NCI-H1436 treated with DMSO at 0.1 percent for 48 hours (cell line): ENCODE results near the gene PDK2.
"Not testable (repeated sequence)": the region's sequence is repeated elsewhere in the genome, so short reads cannot be mapped to it uniquely, and the experiment has no call there.

Experiments
- DNase-seq: peaks from one replicate; lab custom pipeline; 2025; lab: John Stamatoyannopoulos, UW

PDK2 gene

DNA sequence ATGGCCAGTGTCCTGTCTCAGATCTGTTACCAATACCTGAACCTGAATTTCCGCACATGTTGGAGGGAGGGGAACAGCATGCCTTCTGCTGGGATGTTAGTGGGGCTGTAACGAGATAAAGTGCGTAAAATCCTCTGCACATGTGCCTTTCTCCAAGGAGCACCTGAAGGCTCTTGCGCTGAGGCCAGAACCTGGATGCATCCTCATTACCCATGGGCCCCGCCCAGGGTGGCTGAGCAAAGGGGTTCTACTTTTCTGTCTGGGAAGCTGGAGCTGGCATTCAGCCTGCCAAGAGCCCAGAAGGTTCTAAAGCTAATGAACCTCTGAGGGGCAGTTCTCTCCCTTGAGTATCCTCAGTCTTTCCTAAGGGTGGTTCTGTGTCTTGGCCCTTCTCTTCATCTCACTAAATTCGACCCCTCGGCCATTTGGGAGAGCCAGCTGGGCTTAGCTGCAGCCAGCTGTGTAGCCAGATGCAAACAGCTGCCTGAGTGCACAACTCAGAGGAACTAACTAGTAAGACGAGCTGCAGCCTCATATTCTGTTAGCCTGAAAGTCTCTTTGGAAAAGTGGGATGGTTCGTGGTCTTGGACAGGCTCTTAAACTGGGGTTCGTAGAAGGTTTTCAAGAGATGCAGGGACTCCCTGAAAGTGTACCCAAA lies 36.7 kb upstream of the PDK2 start:
- DNase-seq = no peak

DNA sequence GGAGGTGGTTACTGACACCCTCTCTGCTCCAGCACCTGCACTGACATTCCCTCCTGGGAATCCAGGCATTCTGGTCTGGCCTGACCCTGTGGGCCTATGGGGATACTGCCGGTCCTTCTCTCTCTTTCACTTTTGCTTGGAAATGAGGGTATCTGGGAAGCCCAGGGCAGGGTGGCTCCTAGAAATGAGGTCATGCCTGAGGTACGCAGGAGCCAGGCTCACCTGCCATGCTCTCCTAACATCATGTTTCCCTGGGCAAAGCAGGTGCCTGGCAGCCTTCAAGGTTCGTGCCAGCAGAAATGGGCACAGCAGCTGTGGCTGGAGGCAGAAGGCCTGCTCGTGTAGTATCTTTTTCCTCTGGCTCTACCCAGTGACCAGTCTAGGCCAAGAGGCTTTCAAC lies 35.9 kb upstream of the PDK2 start:
- no peak for DNase-seq

DNA sequence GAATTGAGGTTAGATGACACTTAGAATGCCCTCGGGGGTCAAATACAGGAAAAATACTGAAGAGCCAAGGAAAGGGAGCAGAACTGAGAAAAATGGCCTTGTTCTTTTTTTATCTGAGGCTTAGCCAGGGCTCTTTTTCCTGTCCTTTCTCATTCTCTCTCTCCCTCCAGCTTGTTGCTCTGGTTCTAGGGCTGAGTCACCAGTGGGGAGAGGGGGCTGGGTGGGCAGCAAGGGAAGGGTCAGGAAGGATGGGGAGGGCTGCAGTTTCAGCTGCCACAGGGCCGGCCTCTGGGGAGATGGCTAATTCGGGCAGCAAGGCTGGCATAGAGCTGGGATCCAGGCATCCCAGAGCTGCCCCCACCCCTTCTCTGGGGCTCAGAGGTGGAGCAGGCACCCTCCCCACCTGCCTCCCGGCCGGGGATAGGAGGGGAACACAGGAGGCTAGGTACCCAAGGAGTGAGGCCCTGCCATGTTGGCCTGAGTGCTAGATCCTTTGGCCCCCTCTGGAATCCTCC lies 35.3 kb upstream of the PDK2 start:
- DNase-seq = no peak

DNA sequence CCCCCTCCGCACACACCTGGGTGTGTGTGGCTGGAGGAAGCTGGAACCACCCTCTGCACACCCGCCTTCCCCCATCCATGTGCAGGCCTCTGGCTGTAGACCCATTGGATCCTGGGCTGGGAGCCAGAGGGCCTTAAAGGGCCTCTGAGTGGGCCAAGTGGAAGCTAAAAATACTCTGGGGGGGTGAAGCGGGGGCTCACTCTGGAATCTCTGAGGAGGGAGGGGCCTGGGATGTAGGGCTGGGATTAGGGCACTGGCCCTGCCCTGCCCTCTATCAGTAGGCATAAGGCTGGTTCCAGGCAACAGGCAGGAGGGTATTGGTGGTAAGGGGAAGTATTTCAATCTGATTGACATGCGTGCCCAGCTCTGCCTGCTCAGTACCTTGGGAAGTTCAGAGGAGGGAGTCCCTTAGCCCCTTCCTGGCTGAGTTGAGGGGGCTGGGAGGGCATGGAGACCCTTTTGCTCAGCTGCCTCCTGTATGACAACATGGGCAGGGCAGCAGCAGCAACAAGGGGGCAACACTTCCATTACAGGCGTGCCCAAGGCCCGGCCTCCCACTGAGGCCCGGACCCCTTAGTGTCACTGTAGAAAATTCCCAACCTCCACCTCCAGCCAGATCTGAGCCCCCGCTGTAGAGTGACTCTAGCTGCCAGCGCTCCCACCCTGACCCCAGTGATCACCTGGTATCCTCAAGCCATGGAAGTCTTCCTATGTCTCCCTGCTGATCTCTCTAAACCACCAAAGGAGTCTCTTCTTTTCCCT lies 34.0 kb upstream of the PDK2 start:
- no peak for DNase-seq

DNA sequence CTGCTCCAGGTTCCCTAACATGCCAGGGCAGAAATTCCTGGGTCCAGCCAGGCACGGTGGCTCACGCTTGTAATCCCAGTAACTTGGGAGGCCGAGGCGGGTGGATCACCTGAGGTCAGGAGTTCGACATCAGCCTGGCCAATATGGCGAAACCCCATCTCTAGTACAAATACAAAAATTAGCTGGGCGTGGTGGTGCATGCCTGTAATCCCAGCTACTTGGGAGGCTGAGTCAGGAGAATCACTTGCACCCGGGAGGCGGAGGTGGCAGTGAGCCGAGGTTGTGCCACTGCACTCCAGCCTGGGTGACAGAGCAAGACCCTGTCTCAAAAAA lies 33.5 kb upstream of the PDK2 start:
- not testable (repeated sequence) for DNase-seq

DNA sequence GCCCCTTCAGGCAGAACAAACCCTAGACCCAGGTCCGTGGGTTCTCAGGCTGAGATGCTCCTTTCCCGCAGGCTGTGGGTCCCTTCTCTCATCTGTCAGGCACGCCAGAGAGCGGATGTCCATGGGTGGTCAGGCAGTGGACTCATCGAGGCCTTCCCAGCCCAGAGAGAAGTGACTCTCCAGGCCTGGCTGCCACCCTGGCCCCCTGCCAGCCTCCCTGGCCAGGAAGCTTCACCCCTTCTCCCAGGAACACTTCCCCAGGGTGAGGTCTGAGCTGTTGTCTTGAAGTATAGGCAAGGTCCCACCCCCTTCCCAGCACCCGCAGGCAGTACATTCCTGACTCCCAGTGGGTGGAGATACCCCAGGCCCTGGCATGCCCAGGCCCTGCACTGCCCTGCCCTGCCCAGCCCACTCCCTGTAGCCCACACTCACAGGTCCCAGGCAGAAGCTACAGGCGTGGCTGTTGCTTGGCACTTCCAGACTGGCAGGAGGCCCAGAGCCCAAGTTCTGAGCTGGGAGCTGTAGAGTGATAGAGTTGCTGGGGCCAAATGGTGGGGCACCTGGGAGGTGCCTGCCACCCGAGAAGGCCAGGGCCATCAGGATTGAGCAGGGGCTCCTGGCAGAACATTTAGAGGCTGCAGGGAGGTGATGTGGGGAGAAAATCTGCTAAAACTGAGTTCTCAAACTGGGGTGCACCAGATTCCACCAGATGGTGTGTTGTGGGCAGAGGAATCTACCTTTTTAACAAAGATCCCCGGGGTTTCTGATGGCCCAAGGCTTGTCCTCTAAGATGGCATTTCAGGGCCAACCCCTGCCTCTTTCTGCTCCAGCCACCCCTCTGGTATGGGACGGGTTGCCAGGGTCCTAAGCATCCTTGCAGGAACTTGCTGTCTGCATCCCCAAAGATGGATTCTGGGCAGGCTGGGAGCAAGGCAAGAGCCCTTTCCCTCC lies 32.6 kb upstream of the PDK2 start:
- no peak for DNase-seq

DNA sequence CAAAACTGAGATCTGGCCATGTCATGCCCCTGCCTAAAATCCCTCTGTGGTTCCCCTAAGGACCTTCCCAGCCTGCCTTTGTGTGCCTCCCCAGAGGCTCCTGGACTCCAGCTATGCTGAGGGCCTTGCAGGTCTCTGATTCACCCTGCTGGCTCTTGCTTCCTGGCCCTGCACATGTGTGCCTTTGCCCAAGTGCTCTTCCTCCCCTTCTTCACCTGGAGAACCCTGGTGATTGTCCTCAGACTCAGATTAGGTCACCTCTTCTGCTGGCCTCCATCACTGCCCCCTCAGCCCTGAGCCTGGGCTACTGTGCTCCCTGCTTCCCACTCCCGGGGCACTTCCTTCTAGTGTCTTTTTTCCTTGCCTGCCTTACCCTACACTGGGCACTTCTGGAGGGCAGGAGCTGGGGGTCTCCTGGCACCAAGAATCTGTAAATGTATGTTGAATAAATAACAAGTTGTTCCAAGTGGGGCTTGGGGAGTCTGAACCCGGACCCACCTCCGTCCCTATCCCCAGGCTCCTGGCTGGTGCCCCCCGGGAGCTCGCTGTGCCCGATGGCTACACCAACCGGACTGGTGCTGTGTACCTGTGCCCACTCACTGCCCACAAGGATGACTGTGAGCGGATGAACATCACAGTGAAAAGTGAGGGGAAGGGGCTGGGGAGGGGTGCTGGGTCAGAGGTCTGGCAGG lies 31.4 kb upstream of the PDK2 start:
- DNase-seq = no peak

DNA sequence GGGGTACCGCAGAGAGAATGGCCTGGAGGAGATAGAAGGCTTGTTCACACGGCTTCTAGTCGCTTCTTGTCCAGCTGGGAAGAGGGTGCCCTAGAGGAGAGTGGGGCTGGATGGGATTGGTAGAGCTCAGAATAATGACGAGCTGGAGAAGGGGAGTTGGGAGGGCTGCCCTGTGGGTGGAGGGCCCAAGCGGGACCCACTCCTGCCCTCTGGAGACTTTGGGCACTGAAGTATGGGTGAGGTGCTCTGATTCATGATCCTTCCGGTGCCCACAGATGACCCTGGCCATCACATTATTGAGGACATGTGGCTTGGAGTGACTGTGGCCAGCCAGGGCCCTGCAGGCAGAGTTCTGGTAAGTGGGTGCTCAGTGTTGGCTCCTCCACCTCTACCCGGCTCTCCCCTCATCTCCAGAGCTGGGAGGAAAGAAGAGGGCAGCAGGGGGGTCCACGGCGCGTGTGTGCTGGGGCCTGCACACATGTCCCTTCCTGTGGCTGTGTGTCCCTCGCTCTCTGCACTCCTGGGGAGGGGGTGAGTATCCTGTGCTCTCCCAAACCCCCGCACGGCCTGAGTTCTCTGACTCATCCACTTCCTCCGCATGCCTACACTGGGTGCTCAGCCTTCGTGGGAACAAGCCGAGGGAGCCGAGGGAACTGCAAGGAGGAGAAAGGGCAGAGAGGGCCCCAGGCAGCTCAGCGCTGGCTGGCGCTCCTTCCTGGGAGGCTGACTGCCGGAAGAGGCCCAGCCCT lies 30.7 kb upstream of the PDK2 start:
- DNase-seq = no peak

DNA sequence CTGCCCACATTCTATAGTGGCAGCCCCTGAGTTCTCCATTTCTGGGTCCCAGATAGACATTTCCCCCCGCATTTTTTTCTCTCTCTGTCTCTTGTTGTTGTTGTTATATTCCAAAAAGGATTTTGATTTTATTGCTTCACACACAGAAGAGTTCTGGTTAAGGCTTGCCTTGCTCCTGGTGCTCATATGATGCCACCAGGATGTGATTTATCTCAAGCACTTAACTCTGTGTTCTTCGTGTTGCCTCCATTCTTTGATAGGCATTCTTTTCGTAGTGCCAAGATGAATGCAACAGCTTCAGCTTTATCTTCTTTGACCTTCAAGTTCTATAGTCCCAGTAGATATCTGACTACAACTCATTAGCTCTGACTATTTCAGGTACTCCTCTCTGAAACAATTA lies 30.1 kb upstream of the PDK2 start:
- no peak for DNase-seq

DNA sequence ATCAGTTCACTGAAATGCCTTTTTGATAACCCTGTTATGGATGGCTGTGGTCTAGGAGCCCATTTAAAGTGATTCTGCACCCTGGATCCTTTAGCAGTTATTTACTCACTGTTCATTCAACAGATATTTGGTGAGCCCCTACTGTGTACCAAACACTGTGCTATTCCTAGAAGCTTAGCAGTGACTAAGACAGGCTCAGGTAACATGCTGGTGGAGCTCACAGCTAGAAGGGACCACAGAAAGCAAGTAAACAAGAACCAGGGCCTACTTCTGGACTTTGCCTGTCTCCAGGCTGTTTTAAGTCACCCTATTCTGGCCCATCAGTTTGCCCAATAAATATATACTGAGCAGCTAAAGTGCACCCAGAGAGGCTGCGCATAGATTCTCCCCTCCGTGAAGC lies 28.2 kb upstream of the PDK2 start:
- DNase-seq = no peak

DNA sequence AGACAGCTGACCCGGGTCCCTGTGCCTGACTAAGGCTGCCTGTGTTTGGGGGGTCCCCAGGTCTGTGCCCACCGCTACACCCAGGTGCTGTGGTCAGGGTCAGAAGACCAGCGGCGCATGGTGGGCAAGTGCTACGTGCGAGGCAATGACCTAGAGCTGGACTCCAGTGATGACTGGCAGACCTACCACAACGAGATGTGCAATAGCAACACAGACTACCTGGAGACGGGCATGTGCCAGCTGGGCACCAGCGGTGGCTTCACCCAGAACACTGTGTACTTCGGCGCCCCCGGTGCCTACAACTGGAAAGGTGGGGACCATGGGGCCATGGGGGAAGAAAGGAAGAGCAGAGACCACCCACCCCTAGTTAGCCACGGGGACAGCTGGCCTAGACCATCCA lies 27.2 kb upstream of the PDK2 start:
- DNase-seq = no peak

DNA sequence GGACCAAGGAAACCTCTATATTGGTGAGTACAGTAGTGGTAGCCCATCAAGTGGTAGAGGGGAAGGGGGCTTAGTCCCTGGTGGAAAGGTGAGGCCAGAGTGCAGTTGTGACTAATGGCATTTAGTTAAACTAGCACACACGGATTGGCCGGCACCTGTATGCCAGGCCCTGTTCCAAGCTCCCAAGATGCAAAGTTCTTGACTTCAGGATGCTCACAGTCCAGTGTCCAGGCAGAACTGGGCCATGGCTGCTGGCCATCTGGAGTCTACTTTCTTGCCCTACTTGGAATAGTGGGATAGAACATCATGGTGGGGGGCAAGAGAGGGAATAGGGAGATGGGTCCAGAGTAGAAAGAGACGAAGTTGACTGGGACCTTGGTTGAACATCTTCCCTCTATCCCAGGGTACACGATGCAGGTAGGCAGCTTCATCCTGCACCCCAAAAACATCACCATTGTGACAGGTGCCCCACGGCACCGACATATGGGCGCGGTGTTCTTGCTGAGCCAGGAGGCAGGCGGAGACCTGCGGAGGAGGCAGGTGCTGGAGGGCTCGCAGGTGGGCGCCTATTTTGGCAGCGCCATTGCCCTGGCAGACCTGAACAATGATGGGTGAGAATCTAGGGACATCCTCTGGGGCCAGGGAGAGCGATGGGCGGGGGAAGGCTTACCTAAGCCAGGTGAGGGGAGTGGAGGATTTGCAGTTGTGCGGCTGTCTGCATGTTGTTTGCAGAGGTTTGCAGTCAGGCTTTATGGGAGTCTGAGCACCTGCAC lies 24.1 kb upstream of the PDK2 start:
- no peak for DNase-seq

DNA sequence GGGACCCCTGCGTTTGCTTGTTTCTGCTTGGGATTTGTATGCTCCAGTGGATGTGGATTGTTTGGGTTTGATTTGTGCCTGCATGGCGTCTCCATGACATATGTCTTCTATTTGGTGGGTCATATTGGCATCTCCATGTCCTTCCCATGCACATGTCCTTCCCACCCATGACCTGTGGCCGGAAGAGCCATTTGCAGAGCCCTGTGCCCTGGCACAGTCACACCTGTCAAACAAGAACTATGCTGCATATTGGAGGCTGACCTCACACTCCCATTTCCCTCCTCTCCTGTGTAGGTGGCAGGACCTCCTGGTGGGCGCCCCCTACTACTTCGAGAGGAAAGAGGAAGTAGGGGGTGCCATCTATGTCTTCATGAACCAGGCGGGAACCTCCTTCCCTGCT lies 23.5 kb upstream of the PDK2 start:
- no peak for DNase-seq

DNA sequence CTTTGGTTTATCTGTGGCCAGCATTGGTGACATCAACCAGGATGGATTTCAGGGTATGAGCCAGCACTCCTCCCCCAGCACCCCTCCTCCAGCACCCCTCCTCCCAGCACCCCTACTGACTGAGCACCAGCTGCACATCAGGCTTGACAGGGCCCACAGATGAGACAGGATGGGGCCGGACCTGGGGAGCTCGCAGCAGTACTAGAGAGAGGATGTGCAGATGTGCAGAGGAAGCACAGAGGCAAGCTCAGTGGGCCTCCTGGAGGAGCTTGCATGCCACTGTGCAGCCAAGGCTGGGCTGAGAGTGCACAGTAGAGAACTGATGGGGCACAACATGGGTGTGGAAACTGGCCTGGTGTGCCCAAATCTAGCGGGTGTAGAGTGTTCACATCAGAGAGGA lies 23.0 kb upstream of the PDK2 start:
- no peak for DNase-seq

DNA sequence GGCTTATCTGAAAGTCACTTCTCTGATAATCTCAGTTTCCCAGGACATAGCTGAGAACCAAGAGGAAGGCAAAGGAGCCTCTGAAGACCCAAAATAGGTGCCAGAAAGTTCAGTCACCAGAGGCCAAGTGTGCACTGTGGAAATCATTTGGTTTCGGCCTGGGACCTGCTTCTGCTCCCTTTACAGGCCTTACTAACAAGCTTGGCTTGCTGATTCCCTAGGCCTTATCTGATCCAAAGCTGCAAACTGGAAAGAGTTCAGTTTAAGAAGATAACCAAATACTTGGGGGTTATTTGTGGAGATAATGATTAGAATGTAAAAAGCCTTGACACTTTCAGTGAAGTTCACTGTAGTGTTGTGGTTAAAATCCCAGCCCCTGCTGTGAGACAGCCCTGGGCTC lies 22.2 kb upstream of the PDK2 start:
- DNase-seq = no peak

DNA sequence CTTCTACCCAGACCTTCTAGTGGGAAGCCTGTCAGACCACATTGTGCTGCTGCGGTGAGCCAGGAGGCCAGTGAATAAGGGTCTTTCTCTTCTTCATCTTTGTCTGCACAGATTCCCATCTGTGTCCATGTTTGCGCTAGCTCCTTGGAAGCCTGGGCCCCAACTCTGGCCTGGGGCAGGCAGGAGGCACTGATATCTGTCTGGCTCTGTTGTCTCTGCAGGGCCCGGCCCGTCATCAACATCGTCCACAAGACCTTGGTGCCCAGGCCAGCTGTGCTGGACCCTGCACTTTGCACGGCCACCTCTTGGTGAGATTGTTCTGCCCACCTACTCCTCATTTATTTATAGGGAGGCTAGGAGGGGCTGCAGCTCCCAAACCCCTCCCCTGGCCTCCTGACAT lies 20.9 kb upstream of the PDK2 start:
- DNase-seq = no peak

DNA sequence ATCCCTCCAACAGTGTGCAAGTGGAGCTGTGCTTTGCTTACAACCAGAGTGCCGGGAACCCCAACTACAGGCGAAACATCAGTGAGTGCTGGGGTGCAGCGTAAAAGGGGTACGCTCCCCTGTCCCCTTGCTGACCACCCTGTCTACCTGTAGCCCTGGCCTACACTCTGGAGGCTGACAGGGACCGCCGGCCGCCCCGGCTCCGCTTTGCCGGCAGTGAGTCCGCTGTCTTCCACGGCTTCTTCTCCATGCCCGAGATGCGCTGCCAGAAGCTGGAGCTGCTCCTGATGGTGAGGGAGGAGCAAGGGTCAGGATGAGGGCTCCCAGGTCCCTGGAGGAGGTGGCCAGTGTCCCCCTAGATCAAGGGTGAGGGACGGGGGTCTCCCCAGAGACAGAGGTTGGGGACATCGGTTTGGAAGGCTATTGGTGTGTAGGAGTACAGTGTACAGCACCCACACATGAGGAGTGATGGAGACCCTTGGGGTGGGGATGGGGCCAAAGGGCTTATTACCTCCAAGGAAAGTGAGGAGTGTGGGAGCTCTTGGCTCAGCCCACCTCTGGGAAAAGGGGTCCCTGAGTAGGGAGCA lies 19.6 kb upstream of the PDK2 start:
- no peak for DNase-seq

DNA sequence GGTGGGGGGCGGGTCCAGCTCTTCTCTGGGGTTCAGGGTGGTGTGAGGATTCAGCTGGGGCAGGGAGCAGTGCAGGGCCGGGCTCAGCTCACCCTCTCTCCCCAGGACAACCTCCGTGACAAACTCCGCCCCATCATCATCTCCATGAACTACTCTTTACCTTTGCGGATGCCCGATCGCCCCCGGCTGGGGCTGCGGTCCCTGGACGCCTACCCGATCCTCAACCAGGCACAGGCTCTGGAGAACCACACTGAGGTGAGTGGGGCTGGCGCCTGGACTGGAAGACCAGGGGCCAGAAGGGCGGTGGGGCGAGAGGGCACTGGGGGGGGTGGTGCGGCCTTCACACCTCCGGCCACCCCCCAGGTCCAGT lies 18.9 kb upstream of the PDK2 start:
- DNase-seq = no peak

DNA sequence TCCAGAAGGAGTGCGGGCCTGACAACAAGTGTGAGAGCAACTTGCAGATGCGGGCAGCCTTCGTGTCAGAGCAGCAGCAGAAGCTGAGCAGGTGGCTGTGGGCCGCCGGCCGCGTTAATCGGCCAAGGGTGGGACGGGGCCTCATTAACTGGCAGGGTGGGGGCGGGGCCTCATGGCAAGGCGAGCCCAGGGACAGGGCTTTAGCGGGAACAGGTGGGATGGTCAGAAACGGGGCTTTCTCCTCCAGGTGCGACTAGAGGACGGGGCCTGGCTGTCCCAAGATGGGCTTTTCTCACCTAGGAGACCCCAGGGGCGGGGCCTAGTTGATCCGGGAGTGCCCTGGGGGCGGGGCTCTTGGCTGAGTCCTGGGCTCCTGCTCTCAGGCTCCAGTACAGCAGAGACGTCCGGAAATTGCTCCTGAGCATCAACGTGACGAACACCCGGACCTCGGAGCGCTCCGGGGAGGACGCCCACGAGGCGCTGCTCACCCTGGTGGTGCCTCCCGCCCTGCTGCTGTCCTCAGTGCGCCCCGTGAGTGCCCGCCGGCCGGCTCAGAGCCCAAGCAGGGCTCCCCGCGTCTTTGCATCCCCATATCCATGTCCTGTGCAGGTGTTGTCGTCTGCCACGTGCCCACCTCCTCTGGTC lies 18.4 kb upstream of the PDK2 start:
- no peak for DNase-seq

DNA sequence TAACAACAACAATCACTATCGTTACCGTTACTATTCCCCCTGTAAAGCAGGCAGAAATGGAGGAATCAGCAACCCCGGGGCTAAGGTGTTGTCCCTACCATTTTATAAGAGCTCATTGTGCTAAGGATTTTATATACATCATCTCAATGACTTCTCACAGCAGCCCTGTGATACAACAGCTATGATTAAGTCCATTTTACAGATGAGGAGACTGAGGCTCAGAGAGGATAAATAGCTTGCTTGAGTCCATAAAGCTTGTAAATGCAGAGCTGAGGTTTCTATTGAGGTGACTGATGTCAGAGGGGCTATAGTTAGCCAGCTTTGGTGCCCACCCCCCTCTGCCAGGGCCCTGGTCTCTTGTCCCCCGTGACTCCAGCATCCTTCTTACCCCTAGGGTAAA lies 16.7 kb upstream of the PDK2 start:
- no peak for DNase-seq
